Hematopoietic multipotent progenitor cell treated with erythropoietin and hydrocortisone succinate and interleukin-3 and kit ligand, for 17 days (in vitro differentiated cells): Measurements from ENCODE around the gene PRKCZ.
"Not testable (repeated sequence)": the region's sequence is repeated elsewhere in the genome, so short reads cannot be mapped to it uniquely, and the experiment has no call there.

Experiments
- DNase-seq: peaks from one replicate; pipeline ENCODE4 v3.0.0-alpha.2; 2015; ENCODE audit warnings: low spot score

PRKCZ gene

DNA sequence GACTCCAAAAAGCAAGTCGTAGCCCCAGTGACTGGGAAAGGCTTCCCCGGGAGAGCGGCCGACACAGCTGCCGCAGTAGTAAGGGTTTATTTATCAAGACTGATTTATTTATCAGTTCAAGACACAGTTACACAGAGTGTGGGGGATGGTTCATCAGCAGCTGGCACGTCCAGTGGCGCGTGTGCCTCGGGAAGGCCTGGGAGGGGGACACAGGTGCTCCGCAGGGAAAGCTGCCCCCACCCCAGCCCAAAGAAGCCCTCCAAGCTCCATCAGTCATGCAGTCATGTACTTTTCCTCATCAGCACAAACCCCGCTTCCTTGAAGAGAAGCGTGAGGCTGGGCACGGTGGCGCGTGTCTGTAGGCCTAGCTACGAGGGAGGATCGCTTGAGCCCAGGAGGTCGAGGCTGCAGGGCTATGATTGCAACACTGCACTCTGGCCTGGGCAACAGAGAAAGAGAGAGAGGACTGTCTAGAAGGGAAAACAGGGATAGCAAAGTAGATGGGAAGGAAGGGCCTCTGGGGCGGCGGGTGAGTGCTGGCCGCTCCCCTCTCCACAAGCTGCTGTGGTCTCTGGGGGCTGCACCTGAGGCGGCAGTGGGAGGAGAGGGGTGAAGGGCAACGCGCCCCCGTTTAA is 53.2 kb downstream of the PRKCZ start:
- no peak for DNase-seq

DNA sequence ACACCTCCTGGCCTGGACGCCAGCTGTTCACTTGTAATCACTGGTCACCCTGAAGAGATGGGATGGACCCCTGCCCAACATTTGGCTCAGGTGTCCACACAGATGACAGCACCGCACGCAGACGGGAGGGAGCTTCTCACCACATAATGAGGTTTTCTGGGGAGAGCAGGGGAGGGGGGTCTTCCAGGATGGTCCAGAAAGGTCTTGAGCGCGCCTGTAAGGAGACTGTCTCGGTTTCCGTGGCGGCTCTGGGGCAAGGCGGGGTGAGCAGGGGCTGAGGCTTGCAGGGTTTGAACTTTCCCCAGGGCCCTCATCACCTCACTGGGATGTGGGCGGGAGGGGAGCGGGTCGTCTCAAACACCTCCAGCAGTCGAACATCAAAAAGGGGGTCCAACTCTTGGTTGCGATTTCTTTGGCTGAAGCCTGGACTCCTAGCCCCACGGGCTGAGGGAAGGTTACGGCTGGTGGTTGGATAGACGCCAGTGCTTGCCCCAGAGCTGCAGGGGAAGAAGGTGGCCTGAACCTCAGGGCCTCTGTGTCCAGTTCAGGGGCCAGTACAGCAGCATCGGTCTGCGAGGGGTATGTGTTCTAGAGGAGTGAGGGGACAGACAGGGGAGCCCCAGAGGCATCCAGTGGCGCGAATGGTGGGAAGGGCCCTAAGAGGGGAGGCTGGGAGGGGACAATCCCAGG is 53.8 kb downstream of the PRKCZ start:
- DNase-seq, result no peak

DNA sequence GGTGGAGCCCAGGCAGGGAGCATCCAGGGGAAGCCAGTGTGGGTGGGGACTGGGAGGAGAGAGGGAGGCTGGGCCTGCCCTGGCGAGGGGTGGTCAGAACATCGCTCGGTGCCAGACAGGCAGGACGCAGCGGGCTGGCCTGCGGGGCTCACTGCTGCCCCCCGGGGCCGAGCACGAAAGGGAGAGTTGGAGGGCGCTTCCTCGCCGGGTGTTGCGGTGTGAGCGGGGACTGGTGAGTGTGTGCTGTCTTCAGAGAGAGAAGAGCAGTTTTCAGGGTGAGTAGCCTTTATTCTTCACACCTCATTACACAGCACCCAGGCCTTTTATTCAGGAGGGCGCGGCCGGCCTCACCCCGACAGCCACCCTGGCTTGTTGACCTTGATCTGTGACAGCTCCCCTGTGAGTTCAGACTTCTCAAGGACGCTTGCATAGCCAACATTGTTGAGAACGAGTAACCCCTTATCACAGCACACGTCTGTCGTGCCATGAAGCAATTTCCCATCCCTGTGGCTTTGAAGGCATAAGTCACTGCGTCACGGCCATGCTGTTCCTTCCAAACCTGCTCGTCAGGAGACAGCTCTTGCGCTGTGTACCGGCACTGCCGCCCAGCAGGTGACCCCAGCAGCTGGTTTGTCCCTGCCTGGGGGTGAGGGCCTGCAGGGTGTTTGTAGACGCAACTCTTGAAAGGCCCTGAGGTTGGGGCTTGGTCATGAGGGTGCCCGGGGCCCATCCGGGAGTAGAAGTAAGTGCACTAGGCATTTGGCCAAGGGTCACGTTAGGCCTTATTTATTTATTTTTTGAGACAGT is 54.6 kb downstream of the PRKCZ start:
- DNase-seq, result no peak

DNA sequence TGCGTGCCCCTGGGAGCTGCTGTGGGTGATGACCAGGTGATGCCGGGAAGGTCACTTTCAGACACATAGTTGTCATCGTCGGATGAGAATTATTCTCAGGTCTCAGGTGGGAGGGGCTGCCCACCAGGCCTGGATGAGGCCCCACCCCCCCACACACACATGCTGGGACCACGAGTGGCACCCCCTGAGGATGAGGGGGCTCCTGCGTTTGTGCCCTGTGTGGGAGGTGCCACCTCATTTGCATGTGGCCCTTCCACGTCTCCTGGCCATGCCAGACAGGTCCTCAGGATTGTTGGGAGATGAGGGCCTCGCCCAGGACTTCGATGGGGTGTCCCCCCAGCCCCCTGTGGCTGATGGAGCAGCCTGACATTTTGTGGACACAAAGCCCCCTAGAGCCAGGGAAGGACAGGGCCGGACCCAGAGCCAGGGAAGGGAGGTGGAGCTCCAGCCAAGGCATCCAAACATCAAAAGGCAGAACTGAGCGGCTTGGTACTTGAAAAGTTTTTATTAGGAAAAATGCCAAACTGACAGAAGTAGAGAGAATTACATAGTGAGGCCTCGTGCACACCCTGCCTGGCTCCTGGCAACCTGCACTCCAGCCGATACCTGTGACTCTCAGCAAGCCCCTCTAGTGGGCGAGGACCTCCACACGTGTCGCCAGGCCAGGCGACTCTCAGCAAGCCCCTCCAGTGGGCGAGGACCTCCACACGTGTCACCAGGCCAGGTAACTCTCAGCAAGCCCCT is 55.7 kb downstream of the PRKCZ start:
- no peak for DNase-seq

DNA sequence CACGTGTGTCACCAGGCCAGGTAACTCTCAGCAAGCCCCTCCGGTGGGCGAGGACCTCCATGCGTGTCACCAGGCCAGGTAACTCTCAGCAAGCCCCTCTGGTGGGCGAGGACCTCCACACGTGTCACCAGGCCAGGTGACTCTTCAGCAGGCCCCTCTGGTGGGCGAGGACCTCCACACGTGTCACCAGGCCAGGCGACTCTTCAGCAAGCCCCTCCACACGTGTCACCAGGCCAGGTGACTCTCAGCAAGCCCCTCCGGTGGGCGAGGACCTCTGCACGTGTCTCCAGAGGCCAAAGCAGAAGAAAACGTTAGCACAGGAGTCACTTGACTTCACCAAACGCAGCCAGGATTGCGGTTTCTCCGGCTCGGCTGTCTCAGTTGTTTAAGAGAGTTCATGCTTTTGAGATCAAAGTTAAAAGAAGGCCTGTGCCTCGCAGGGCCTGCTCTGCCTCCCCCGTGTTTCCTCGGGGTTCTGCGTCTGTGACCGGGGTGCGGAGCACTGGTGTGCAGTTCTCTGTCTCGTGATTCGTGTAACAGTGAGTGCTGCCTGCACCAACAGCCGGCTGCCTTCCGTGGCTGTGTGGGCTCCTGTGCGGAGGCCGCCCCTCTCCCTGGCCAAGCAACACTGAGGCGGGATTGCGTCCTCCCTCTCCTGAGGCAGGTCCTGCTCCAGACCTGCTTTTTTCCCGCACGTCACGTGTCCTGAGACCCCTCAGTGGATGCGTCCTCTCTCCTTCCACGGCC is 56.6 kb downstream of the PRKCZ start:
- DNase-seq, result no peak

DNA sequence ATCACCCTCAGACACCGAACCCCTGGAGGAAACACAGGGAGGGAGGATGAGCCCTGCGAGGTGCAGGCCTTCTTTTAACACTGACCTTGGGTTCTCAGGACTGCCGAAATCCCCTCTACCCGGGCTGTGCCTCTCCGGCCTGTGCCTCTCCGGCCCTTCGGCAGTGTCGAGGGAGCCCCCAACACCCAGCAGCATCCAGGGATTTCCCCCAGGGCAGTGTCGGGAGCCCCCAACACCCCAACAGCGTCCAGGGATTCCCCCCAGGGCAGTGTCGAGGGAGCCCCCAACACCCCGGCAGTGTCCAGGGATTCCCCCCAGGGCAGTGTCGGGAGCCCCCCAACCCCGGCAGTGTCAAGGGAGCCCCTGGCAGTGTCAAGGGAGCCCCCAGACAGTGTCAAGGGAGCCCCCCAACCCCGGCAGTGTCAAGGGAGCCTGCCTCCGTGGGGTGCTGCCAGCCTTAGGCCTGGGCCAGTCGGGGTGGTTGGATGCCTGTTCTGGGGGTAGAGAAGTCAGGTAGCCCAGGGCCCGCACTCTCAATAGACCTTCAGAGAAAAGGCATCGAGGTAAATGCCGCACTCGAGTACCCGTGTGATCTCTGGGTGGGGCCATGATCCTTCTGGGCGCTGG is 57.5 kb downstream of the PRKCZ start:
- no peak for DNase-seq

DNA sequence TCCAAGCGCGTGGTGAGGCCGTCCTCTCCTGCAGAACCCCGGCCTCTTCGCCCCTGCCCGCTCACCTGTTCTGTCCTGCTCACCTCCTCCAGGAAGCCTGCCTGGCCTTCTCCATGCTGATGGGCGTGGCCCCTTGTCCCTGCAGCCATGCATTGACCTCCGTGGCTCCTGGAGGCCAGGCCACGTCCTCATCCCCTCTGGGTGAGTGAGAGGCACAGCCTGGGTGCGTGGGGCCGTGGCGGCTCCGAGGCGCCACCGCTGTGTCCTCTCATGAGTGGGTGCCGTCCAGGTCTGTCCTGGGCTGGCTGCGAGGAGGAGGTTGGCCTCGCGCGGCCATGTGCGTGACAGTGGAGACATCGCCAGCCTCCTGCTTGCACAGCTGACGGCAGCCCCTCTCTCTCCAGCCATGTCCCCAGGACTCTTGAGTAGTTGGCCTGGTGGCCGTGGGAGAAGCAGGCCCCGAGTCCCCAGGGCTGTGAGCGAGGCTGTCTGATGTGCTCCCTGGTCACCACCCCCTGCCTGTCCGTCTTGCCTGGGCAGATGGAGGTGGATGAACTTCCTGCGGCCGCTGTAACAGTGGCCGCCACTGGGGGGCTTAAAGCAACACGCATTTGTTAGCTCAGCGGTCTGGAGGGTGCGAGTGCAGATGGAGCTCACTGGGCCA is 58.1 kb downstream of the PRKCZ start:
- no peak for DNase-seq

DNA sequence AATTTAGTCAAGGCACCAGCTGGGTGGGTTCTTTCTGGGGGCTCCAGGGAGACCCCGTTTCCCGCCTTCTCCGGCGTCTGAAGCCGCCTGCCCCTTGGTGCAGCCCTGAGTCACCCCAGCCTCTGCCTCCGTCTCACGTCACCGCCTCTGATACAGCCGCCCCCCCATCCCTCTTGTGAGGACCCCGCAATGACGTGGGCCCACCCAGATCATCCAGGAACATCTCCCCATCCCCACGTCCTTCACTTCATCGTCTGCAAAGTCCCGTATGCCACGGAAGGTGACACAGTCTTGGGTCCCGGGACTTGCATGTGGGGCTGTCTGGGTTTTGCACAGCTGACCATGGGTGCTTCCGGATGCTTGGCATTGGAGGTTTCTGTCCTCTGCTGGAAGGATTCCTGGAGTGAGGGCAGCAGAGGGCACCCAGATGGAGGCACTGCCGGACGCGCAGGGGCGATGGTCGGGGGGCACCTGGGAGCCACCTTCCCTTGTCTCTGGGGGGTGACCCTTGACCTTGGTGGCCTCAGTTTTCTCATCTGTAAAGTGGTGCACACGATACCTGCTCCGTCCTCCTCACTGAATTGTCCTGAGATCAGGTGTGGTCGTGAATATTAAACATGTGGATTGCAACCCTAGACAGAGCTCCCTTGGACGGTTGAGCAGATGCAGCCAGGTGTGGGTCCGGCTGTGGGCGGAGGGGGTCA is 58.8 kb downstream of the PRKCZ start:
- no peak for DNase-seq

DNA sequence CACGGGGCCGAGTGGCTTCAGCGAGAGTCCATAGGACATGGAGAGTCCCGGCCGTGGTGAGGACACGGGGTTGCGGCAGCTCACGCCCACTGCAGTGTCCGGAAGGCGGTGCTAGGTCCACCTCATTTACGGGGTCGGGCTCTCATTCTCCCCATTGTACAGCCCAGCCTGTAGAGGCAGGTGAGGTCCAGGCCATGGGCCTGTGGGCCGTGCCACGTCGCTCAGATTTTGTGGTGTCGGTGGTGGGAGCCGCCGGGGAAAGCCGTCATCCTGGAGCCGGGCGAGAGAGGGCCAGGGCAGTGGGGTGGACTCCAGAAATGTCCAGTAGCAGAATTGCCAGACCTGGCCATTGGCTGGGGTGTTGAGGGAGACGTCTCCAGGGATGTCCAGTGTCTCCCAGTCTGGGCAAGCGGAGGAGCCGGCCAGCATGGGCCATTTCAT is 59.4 kb downstream of the PRKCZ start:
- no peak for DNase-seq

DNA sequence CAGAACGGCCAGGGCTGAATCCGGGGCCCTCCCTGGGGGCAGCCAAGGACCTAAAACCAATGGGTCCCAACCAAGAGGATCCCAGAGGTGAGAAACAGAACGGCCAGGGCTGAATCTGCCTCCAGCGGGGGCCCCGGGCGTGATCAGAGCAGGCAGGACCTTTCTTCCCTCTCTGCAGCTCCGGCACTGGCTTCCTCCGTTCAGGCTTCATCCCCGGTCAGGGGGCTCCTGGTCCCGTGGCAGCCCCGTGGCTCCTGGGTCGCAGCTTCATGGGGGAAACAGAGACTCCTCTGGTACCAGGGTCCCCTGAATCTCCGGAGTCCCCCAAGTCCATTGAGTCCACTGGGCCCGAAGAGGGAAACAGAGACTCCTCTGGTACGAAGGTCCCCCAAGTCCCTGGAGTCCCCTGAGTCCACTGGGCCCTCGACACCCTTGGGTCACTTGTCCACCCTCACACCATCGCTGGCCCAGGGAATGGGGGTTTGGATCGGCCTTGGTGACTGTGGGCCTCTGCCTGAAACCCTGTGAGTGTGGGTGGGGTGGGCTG is 60.1 kb downstream of the PRKCZ start:
- no peak for DNase-seq

DNA sequence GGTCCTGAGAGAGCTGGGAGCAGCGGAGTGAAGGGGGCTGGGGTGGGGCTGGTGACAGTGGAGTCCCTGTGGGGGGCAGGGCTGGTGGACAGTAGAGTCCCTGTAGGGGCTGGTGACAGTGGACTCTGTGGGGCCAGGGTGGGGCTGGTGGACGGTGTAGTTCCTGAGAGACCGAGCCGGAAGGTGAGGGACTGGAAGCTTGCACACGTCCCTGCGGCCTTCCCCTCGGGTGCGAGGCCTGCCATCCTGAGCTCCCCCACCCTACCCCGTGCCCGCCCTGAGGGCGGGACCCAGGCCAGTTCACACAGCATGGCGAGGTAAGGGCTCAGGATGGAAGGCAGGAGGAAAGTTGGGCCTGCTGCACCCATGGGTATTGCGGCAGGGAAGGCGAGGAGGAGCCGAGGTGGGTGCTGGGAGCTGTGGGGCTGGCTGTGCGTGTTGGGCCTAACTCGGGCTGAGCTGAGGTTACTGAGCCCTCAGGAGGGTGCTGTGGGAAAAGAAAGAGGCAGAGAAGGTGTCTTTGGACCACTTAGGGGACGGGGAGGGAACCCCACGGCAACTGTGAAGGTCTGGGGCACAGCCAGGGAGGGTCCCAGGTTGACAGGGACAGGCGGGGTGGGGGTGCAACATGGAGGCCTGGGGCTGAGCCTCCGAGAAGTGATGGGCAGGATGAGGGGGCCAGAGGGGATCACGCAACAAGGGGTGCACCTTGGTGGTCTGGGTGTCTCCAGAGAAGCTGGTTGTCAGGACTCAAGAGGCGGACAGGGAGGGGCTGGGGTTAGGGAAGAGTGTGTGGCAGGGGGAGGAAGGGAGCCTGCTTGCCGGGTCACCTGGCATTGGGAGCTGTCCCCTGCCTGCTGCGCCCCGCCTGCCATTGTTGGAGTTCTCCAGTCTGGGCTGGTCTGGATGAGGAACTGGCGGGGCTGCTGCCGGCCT is 60.8 kb downstream of the PRKCZ start:
- no peak for DNase-seq

DNA sequence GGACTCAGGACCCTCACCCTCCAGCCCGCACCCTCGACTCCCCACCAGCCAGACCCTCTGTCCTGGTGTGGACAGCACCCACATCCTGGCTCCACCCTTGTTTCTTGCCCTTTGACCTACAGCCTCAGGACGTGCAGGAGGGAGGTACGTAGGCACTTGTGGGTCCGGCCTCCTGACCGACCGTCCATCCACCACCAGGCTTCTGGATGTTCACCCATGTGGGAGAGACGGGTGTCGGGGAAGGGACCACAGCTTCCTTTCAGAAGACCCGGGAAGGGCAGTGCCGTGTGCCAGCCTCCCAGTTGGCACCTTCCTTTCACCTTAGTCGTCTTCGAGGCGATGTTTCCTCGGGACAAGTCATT is 61.4 kb downstream of the PRKCZ start:
- no peak for DNase-seq

DNA sequence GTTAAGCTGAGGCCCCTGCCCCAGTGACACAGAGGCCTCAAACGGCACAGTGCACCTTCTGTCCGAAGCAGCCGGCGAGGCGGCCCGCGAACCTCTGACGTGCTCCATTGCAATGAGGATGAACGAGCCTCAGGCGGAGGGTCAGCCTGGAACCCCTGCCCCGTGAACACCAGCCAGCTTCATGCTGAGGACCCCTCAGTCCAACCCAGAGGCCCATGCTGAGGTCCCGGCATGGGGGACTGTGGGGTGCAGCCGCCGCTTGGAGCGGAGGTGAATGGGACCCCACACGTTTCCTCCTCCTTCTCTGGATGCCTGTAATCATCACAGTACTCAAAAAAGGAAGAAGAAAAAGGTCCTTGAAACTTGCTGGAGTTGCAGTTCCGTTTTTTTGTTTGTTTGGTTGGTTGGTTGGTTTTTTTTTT is 62.1 kb downstream of the PRKCZ start:
- no peak for DNase-seq

DNA sequence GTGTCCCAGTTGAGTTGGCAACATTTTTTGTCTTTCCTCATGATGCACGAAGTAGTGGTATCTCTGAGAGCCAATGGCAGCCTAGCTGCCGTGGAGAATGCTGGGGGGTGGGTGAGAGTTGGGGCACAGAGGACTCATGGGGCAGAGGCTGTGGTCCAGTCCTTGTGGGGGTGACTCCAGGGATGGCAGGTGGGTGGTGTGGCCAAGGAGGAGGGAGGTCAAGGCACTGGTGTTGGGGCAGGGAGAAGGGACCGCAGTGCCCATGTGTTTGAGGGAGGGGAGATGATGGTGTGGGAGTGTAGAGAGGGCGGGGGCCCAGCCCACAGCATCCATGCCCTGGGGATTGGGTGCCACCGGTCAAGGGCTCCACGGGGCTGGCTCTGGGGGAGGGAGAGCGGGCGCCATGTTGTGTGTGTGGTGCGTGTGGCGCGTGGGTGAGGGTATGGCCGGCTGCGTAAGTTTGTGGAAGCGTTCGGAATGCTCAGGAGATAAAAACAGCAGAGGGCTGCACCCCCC is 63.5 kb downstream of the PRKCZ start:
- DNase-seq, result no peak

DNA sequence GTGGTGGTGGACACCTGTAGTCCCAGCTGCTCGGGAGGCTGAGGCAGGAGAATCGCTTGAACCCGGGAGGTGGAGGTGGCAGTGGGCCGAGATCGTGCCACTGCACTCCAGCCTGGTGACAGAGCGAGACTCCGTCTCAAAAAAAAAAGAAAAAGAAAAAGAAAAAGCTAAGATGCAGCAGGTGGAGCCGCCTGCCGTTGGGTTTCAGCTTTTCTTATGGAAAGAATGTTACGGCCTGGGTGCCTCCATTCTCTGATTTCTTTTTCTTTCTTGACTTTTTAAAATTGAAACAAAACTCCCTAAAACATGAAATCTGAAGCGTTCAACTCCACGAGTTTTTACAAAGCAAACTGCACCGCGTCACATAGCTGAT is 64.4 kb downstream of the PRKCZ start:
- not testable (repeated sequence) for DNase-seq

DNA sequence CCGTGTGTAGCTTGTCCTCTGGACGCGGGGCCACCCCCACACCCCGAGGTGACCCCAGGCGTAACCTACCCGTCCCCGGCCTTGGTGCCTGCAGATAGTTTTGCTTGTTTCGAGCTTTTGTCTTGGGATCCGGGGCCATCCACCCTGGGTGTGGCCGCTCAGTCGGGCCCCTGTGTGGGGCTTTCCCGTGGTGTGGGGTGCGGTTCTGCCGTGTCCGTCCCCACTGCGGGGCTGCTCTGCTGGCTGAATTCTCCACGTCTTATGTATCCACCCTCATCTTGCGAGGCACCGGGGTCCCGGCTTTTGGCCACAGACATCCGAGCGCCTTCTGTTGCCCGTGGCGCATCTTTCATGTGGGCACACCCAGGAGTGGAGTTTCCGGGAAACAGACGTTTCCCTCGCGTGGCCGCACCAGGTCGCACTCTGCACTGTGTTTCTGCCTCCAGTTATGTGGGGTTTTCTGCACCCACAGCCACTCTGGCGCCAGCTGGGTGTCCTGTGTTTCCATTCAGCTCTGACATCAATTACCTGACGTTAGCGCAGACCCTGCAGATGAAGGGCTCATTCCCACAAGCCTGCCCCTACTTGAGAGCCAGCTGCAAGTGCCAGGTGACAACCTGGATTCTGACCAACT is 64.9 kb downstream of the PRKCZ start:
- no peak for DNase-seq

DNA sequence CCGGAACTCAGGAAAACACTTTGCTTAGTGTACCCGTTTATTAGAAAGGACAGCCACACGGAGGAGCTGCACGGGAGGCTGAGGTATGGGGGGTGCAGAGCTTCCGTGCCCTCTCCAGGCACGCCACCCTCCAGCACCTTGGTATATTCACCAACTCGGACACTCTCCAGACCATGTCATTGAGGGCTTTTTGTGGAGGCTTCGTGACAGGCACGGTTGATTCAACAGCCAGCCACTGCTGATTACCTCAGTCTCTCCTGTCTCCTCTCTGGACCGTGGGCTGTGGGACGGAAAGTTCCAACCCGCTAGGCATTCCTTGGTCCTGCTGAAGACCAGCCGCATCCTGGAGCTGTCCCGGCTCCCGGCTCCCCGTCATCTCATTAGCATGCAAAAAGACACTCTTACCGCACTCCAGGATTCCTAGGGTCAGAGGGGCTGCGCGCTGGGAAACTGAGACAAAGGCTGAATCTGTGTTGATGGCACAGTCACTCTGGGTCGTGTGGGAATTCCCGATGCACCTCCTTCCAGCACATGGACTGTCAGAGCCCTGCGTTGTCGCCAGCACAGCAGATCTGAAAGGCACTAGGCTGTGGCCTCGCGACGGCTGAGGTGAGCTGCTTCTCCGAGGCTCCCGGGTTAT is 65.6 kb downstream of the PRKCZ start:
- DNase-seq, result no peak

DNA sequence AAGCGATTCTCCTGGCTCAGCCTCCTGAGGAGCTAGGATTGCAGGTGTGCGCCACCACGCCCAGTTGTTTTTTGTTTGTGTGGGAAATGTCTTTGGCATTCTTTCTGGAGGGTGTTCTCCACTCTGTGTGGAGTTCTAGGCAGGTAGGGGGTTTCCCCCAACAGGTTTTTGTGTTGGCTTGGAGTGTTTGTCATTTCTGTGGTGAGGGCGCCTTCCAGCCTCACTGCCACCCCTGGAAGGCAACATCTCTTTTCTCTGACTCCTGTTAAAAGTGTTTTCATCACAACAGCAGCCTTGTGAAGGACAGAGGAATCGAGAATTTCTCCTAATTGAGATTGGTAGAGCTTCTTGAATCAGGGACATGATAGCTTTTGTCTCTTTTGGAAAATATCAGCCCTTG is 69.7 kb downstream of the PRKCZ start:
- DNase-seq, result no peak
